Upper lobe of right lung (tissue), 1 donor: Measurements from ENCODE around the gene PUM1. TPM values are rescaled to one million over a fixed set of nuclear protein-coding genes. Genes with fewer than 3 reads are reported as not detected.
"Not testable (repeated sequence)": the region's sequence is repeated elsewhere in the genome, so short reads cannot be mapped to it uniquely, and the experiment has no call there.

Experiments used
- ATAC-seq: fragments of 200-7000 bp; cut with Tn5 transposase; one replicate; pipeline ENCODE4 v1.9.1; 2020; ENCODE audit warnings: mild to moderate bottlenecking, moderate library complexity
- DNase-seq: peaks from one replicate; pipeline ENCODE4 v3.0.0-alpha.2; 2020
- H3K27ac ChIP-seq: fragments of 200-600 bp; one replicate; pipeline ENCODE4 v1.8.0; 2022
- H3K27me3 ChIP-seq: fragments of 200-600 bp; one replicate; pipeline ENCODE4 v1.8.0; 2022; ENCODE audit warnings: mild to moderate bottlenecking
- H3K36me3 ChIP-seq: fragments of 200-600 bp; one replicate; pipeline ENCODE4 v1.8.0; 2022
- H3K4me1 ChIP-seq: fragments of 200-600 bp; one replicate; pipeline ENCODE4 v1.8.0; 2022
- H3K4me3 ChIP-seq: fragments of 200-600 bp; one replicate; pipeline ENCODE4 v1.8.0; 2022; ENCODE audit warnings: mild to moderate bottlenecking
- H3K9me3 ChIP-seq: fragments of 200-600 bp; one replicate; pipeline ENCODE4 v1.8.0; 2022
- intact Hi-C: fragments of 100-400 bp; cut with DNase I; formaldehyde crosslinking; loops from one replicate; pipeline ENCODE4 v1.11.0; 2022
- total RNA-seq: library from RNA; stranded (reverse); fragmentation: NEBNext Ultra II Directional; extraction: Animal tissue kit (Norgen Biotek cat#: 25700); gene quantifications from one replicate; pipeline ENCODE4 v1.2.1, GENCODE V29; 2021
- TF ChIP-seq, protein P1 (sequence below): fragments of 200-600 bp; IDR thresholded peaks from one replicate; pipeline ENCODE4 v1.8.0; 2022; ENCODE audit warnings: antibody characterized with exemption
- donor health status: DM: no; HTN: yes; CAD: no; lungs with severe emphysema.

PUM1 gene
- total RNA-seq, 1 donor from 2014 or later, result 117 TPM

DNA sequence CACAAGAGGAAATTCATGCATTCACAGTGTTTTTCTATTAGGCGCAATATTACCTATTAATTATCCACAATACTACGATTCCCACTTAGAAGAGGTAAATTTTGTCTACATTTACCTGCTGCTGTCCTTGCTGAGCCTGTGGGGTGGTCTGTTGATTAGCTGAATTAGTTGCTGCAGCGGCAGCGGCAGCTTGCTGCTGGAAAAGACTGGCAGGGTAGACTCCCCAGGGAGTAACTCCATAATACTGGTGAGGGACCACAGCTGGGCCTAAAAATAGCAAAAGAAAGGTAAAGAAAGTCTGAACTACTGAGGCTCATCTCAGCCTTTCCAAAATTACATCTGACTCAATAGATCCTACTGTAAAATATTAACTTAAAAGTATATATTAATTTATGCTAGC lies 91.0 kb downstream of the PUM1 start:
- Histone ChIP-seq H3K36me3 (peaks cover 52% of the 10 kb centered on the region), H3K27me3 (no peaks in the 10 kb centered on the region), H3K4me1 (peaks cover 15% of the 10 kb centered on the region), H3K9me3 (no peaks in the 10 kb centered on the region), H3K4me3 (no peak overlapping the region), H3K27ac (no peak overlapping the region)
- intact Hi-C loops, result no loop called here
- no peak for ATAC-seq
- TF ChIP-seq, protein P1, sequence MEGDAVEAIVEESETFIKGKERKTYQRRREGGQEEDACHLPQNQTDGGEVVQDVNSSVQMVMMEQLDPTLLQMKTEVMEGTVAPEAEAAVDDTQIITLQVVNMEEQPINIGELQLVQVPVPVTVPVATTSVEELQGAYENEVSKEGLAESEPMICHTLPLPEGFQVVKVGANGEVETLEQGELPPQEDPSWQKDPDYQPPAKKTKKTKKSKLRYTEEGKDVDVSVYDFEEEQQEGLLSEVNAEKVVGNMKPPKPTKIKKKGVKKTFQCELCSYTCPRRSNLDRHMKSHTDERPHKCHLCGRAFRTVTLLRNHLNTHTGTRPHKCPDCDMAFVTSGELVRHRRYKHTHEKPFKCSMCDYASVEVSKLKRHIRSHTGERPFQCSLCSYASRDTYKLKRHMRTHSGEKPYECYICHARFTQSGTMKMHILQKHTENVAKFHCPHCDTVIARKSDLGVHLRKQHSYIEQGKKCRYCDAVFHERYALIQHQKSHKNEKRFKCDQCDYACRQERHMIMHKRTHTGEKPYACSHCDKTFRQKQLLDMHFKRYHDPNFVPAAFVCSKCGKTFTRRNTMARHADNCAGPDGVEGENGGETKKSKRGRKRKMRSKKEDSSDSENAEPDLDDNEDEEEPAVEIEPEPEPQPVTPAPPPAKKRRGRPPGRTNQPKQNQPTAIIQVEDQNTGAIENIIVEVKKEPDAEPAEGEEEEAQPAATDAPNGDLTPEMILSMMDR, result no peak
- DNase-seq, result no peak

DNA sequence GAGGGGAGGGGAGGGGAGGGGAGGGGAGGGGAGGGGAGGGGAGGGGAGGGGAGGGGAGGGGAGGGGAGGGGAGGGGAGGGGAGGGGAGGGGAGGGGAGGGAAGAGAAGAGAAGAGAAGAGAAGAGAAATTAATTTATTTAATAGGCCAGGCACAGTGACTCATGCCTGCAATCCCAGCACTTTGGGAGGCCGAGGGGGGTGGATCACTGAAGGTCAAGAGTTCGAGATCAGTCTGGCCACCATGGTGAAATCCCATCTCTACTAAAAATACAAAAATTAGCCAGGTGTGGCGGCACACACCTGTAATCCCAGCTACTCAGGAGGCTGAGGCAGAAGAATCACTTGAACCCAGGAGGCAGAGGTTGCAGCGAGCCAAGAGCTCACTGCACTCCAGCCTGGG lies 93.2 kb downstream of the PUM1 start:
- H3K27me3 ChIP-seq, intact Hi-C loops, H3K4me3 ChIP-seq, H3K9me3 ChIP-seq, ATAC-seq, DNase-seq, H3K27ac ChIP-seq: not testable (repeated sequence)
- peaks cover 15% of the 10 kb centered on the region for H3K4me1 ChIP-seq
- H3K36me3 ChIP-seq, result peaks cover 46% of the 10 kb centered on the region

DNA sequence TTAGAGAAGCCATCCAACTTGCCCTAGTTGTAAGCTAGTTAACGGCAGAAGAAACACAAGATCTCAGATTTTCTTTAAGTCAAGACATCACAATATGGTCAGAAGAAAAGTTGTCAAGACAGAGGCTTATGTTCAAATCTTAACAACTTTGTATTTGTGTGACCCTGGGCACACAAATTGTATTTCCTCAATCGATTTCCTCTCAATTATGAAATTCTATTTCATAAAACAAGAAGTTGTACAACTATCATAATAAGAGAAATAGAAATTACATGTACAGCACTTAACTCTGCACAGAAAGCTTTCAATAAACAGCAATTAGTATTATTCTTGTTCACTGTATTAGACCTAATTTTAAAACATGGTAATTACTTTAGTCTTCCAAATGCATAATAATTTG lies 94.0 kb downstream of the PUM1 start:
- intact Hi-C loops, result no loop called here
- Histone ChIP-seq H3K4me1 (peaks cover 9% of the 10 kb centered on the region), H3K36me3 (peaks cover 53% of the 10 kb centered on the region)

DNA sequence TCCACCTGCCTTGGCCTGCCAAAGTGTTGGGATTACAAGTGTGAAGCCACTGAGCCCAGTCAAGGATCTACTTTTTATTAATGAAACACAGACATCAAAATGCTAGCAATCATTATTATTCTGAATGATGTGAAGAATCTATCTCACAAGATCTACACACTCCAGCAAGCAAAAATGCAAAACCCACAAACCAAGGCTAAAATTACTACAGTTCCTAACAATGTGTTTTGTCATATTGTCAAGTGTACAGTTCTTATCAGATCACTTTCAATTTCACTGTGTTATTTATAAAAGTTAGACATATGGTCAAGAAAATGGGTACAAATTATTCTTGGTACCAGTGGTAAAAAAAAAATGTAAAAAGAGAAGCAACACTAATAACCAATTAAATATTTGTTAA lies 95.6 kb downstream of the PUM1 start:
- no peak overlapping the region for H3K4me3 ChIP-seq
- TF ChIP-seq, protein P1, result no peak
- peaks cover 69% of the 10 kb centered on the region for H3K36me3 ChIP-seq
- no peak overlapping the region for H3K27ac ChIP-seq
- no peak for ATAC-seq
- no peaks in the 10 kb centered on the region for H3K9me3 ChIP-seq
- no peaks in the 10 kb centered on the region for H3K4me1 ChIP-seq
- no peaks in the 10 kb centered on the region for H3K27me3 ChIP-seq
- intact Hi-C loops, result no loop called here
- no peak for DNase-seq

More for the DNA sequence above, 94.0 kb downstream of the PUM1 start:
- DNase-seq (no peak), ATAC-seq (no peak)
- TF ChIP-seq, protein P1, result no peak
- Histone ChIP-seq H3K27me3 (no peaks in the 10 kb centered on the region), H3K27ac (no peak overlapping the region), H3K9me3 (no peaks in the 10 kb centered on the region), H3K4me3 (no peak overlapping the region)

DNA sequence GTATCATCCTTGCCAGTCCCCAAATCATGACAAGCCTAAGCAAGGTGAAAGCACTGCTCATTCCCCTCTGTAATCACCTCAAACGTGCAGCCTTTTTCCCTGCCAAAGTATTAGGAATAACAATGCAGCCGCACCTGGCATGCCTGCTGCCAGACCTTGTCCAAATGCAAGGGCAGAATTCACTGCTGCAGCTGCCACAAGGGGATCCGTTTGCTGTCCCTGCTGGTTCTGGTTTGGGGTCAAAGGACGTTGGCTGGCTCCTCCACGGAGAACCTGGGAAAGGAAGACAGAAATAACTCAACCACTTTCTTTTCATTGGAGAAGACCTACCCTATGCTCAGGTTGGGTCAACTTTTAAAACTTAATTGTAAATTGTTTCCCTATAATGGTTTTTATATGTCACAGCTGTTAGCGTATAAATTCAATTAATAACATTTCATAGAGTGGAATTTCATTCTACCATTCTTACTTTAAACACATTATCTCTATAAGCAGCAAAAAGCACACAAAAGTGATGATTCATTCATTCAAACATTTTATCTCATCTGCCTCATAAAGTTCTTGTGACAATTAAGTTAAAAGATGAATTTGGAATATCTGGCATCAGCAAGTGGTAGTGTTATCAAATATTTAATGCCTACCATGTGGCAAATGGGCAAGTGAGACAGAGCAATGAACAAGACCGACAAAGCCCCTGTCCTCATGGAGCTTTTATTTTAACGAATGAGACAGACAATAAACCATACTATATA lies 97.1 kb downstream of the PUM1 start:
- Histone ChIP-seq H3K27ac (no peak overlapping the region), H3K9me3 (no peaks in the 10 kb centered on the region), H3K27me3 (no peaks in the 10 kb centered on the region), H3K36me3 (peaks cover 70% of the 10 kb centered on the region), H3K4me1 (no peaks in the 10 kb centered on the region), H3K4me3 (no peak overlapping the region)
- DNase-seq (no peak), ATAC-seq (no peak)
- TF ChIP-seq, protein P1, result no peak
- intact Hi-C loops, result no loop called here

DNA sequence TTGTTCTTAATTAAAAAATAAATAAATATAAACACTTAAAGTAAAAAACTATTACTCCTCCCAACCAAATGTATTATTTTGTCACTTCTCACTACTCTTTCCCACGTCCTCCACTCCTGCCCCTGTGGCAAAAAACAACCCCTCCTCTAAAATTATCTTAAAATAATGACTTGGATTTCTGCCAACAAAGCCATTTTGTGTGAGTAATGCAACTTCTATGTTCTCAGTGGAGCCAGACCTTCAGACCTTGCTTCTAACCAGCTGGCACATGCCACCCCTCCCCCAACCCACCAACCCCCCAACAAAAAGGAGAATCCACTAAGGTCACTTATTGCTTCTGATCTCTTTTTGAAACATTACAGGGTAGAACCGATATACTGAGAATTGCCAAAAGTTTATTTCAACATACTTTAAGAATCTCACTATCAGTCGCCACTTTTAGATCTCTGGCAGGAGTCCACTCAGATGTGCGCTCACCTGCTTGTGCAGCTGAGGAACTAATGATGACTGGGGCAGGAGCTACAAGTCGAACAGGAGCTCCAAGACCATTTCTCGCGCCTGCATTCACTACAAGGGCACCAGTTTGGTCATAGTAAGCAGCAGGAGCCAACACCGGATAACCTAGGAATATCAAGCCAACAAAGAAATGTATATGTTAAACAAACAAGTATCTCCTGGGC lies 98.7 kb downstream of the PUM1 start:
- Histone ChIP-seq H3K4me3 (no peak overlapping the region), H3K36me3 (peaks cover 78% of the 10 kb centered on the region), H3K27ac (no peak overlapping the region), H3K27me3 (no peaks in the 10 kb centered on the region), H3K9me3 (no peaks in the 10 kb centered on the region), H3K4me1 (no peaks in the 10 kb centered on the region)
- TF ChIP-seq, protein P1, result no peak
- intact Hi-C loops, result no loop called here
- DNase-seq, result no peak
- ATAC-seq, result no peak
